Upper lobe of left lung (tissue), 6 donors: ENCODE results near the gene RERE. TPM values are rescaled to one million over a fixed set of nuclear protein-coding genes. Genes with fewer than 3 reads are reported as not detected.

ENCODE experiments used
- ATAC-seq, 2 donors: fragments of 200-7000 bp; cut with Tn5 transposase; one replicate each; pipeline ENCODE4 v1.9.1; 2022; ENCODE audit warnings: mild to moderate bottlenecking in 2 of 2, moderate library complexity in 2 of 2; ENCODE audit not compliant: low FRiP score in 2 of 2
- DNase-seq, 2 donors: peaks; one replicate each; pipeline ENCODE4 v3.0.0-alpha.2; 2019 to 2020
- H3K27ac ChIP-seq, 4 donors: fragments of 200-600 bp; sonication (generic); one replicate each; pipeline ENCODE4 v1.5.1; 2016 to 2019
- H3K27me3 ChIP-seq, 4 donors: fragments of 200-600 bp; sonication (generic); one replicate each; pipeline ENCODE4 v1.5.1; 2017 to 2019
- H3K36me3 ChIP-seq, 4 donors: fragments of 200-600 bp; sonication (generic); one replicate each; pipeline ENCODE4 v1.5.1; 2016 to 2019
- H3K4me1 ChIP-seq, 4 donors: fragments of 200-600 bp; sonication (generic); one replicate each; pipeline ENCODE4 v1.5.1; 2018 to 2019
- H3K4me3 ChIP-seq, 4 donors: fragments of 200-600 bp; sonication (generic); one replicate each; pipeline ENCODE4 v1.5.1; 2017 to 2019; ENCODE audit warnings: mild to moderate bottlenecking in 2 of 4, moderate library complexity in 1 of 4
- H3K9me3 ChIP-seq, 4 donors: fragments of 200-600 bp; sonication (generic); one replicate each; pipeline ENCODE4 v1.5.1; 2018 to 2019
- EP300 ChIP-seq, 4 donors: sonication (generic); formaldehyde crosslinking; IDR thresholded peaks; one replicate each; pipeline ENCODE4 v1.5.1; 2017; ENCODE audit warnings: antibody characterized with exemption in 4 of 4, control low read depth in 2 of 4
- POLR2A ChIP-seq, 4 donors: fragments of 450-650 bp; IDR thresholded peaks; one replicate each; pipeline ENCODE4 v1.5.1; 2016 to 2017; ENCODE audit warnings: antibody characterized with exemption in 4 of 4, mild to moderate bottlenecking in 2 of 4
- POLR2AphosphoS5 ChIP-seq, 2 donors: sonication (generic); formaldehyde crosslinking; IDR thresholded peaks; one replicate each; pipeline ENCODE4 v1.5.1; 2017; ENCODE audit warnings: antibody characterized with exemption in 2 of 2
- WGBS, 2 donors: methylation state at CpG; one replicate each; pipeline ENCODE4 v1.1.5; 2017 to 2018; 5-methylcytosine and 5-hydroxymethylcytosine counted together
- total RNA-seq, 6 donors: library from RNA; depleted of rRNA in 4 of 6; stranded (reverse); fragments of >200 nt in 4 of 6; gene quantifications; one replicate each; pipeline versions ENCODE4 v1.1.0 to v1.2.1, GENCODE V29; 2016 to 2021
- TF ChIP-seq, protein P1 (sequence below), 6 experiments: fragments of 450-650 bp in 4 of 6; fragments of 200-600 bp in 2 of 6; sonication (generic) in 2 of 6; IDR thresholded peaks; one replicate each; pipeline ENCODE4 v1.5.1; 2016 to 2019; ENCODE audit warnings: antibody characterized with exemption in 6 of 6
- donor health status: DM: no; HTN: no; CAD: no; lungs with moderate emphysema.
- donor health status: DM: no; HTN: yes; CAD: no; lungs with severe emphysema.

RERE gene
- total RNA-seq, 6 donors from 2014 or later: 75.5 to 222 (median 104) TPM

GRCh38 chr1:8812081-8812480 lies 5.4 kb downstream of the RERE start:
- H3K27ac ChIP-seq: no peak overlapping the region
- ATAC-seq (no peak), DNase-seq (no peak)
- no peaks in the 10 kb centered on the region for H3K9me3 ChIP-seq
- H3K27me3 ChIP-seq: no peaks in the 10 kb centered on the region
- TF ChIP-seq, protein P1, sequence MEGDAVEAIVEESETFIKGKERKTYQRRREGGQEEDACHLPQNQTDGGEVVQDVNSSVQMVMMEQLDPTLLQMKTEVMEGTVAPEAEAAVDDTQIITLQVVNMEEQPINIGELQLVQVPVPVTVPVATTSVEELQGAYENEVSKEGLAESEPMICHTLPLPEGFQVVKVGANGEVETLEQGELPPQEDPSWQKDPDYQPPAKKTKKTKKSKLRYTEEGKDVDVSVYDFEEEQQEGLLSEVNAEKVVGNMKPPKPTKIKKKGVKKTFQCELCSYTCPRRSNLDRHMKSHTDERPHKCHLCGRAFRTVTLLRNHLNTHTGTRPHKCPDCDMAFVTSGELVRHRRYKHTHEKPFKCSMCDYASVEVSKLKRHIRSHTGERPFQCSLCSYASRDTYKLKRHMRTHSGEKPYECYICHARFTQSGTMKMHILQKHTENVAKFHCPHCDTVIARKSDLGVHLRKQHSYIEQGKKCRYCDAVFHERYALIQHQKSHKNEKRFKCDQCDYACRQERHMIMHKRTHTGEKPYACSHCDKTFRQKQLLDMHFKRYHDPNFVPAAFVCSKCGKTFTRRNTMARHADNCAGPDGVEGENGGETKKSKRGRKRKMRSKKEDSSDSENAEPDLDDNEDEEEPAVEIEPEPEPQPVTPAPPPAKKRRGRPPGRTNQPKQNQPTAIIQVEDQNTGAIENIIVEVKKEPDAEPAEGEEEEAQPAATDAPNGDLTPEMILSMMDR (IDR thresholded peaks at IDR 0.05): no peak
- TF ChIP-seq EP300 (IDR thresholded peaks at IDR 0.05): no peak
- TF ChIP-seq POLR2AphosphoS5 (IDR thresholded peaks at IDR 0.05): no peak
- no peak for TF ChIP-seq POLR2A (IDR thresholded peaks at IDR 0.05)
- H3K4me1 ChIP-seq: peaks cover 27 to 53% (median 39%) of the 10 kb centered on the region in 4 donors
- no peaks in the 10 kb centered on the region for H3K36me3 ChIP-seq
- no peak overlapping the region for H3K4me3 ChIP-seq
- 85% methylated on average over 6 of the region's 6 CpGs for WGBS, 2 donors

DNA sequence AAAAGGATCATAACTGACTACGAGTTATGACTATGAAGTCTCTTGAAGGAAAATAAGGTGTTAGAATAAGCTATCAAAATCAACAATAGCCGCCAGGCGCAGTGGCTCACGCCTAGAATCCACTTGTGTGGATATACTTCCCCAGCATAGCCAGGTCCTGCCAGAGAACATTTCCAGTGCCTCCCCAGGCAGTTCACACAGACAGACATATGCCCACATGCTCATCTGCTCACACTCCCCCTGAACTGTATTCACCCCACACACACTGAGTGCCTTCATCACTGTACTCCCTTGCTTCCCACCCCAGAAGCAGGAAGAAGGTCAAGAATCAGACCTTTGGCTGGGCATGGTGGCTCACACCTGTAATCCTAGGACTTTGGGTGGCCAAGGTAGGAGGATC lies 6.5 kb downstream of the RERE start:
- Histone ChIP-seq H3K4me3 (no peak overlapping the region), H3K27ac (no peak overlapping the region), H3K27me3 (no peaks in the 10 kb centered on the region), H3K4me1 (peaks cover 20 to 47% (median 34%) of the 10 kb centered on the region in 4 donors), H3K9me3 (no peaks in the 10 kb centered on the region), H3K36me3 (no peaks in the 10 kb centered on the region)
- TF ChIP-seq EP300 (IDR thresholded peaks at IDR 0.05) (no peak), POLR2AphosphoS5 (IDR thresholded peaks at IDR 0.05) (no peak), POLR2A (IDR thresholded peaks at IDR 0.05) (no peak)
- TF ChIP-seq, protein P1 (IDR thresholded peaks at IDR 0.05): no peak
- 87 to 89% methylated on average over 4 of the region's 4 CpGs for WGBS, 2 donors
- ATAC-seq (no peak), DNase-seq (no peak)

GRCh38 chr1:8809342-8809736 lies 8.1 kb downstream of the RERE start:
- no peak for TF ChIP-seq EP300 (IDR thresholded peaks at IDR 0.05)
- no peaks in the 10 kb centered on the region for H3K9me3 ChIP-seq
- no peaks in the 10 kb centered on the region for H3K36me3 ChIP-seq
- H3K27me3 ChIP-seq: no peaks in the 10 kb centered on the region
- ATAC-seq: no peak
- peaks cover 8 to 31% (median 21%) of the 10 kb centered on the region in 4 donors for H3K4me1 ChIP-seq
- H3K27ac ChIP-seq: no peak overlapping the region
- H3K4me3 ChIP-seq: no peak overlapping the region
- no peak for DNase-seq
- WGBS, 2 donors: 46 to 57% methylated on average over 1 of the region's 1 CpG

GRCh38 chr1:8807004-8807403 lies 10.4 kb downstream of the RERE start:
- ATAC-seq: no peak
- TF ChIP-seq POLR2AphosphoS5 (IDR thresholded peaks at IDR 0.05) (no peak), POLR2A (IDR thresholded peaks at IDR 0.05) (no peak), EP300 (IDR thresholded peaks at IDR 0.05) (no peak)
- TF ChIP-seq, protein P1 (IDR thresholded peaks at IDR 0.05): no peak
- Histone ChIP-seq H3K27me3 (no peaks in the 10 kb centered on the region), H3K9me3 (no peaks in the 10 kb centered on the region), H3K4me3 (no peak overlapping the region), H3K36me3 (no peaks in the 10 kb centered on the region), H3K4me1 (peaks cover 0 to 10% (median 5%) of the 10 kb centered on the region in 4 donors), H3K27ac (no peak overlapping the region)
- DNase-seq: no peak
- 77 to 96% methylated on average over 8 of the region's 8 CpGs for WGBS, 2 donors

GRCh38 chr1:8800416-8800815 lies 17.0 kb downstream of the RERE start:
- 69 to 79% methylated on average over 5 of the region's 5 CpGs for WGBS, 2 donors
- H3K9me3 ChIP-seq: no peaks in the 10 kb centered on the region
- no peaks in the 10 kb centered on the region for H3K27me3 ChIP-seq
- H3K4me1 ChIP-seq: peaks cover 0 to 3% (median 0%) of the 10 kb centered on the region in 4 donors
- DNase-seq: peak in 1 of 2 donors; percentile 77
- no peaks in the 10 kb centered on the region for H3K36me3 ChIP-seq
- no peak overlapping the region for H3K27ac ChIP-seq
- no peak overlapping the region for H3K4me3 ChIP-seq
- ATAC-seq: peak in 1 of 2 donors; percentile 75
- TF ChIP-seq, protein P1 (IDR thresholded peaks at IDR 0.05): no peak
